H1 (cell line): ENCODE data around the gene CEP192. TPM values are rescaled to one million over a fixed set of nuclear protein-coding genes. Genes with fewer than 3 reads are reported as not detected.

ENCODE experiments used
- CTCF ChIA-PET: fragments of 300-600 bp; sonication (Branson Sonifier 250); formaldehyde crosslinking; loops from one replicate; lab custom pipeline; 2021; ENCODE audit not compliant: partially characterized antibody; lab: Charles Lee
- POLR2A ChIA-PET: fragments of 300-600 bp; sonication (Branson Sonifier 250); formaldehyde crosslinking; loops from one replicate; lab custom pipeline; 2021; ENCODE audit warnings: inconsistent platforms; ENCODE audit not compliant: partially characterized antibody; lab: Charles Lee
- DNase-seq, 2 experiments: peaks; one replicate each; pipeline versions ENCODE4 v3.0.0 to v3.0.0-alpha.2; 2010 to 2022; ENCODE audit warnings: low spot score in 2 of 2, low read depth in 1 of 2, mixed read lengths in 1 of 2
- FAIRE-seq: peaks from 2 replicates; lab custom pipeline; 2011; peaks lifted over from hg19 to GRCh38; lab: Jason Lieb, UNC
- H2AFZ ChIP-seq: 2 replicates; pipeline ENCODE4 v1.8.1; 2012; ENCODE audit warnings: low read length, inconsistent platforms
- H2AK5ac ChIP-seq: 2 replicates; pipeline ENCODE4 v1.6.1; 2013; ENCODE audit warnings: low read depth, low read length
- H2BK120ac ChIP-seq: replicated peaks from 2 replicates; pipeline ENCODE3; 2013; ENCODE audit warnings: low read depth, low read length, inconsistent platforms
- H2BK12ac ChIP-seq: 2 replicates; pipeline ENCODE4 v1.6.1; 2013; ENCODE audit warnings: low read depth, low read length
- H2BK15ac ChIP-seq: 2 replicates; pipeline ENCODE4 v1.6.1; 2013; ENCODE audit warnings: low read length
- H2BK20ac ChIP-seq: 2 replicates; pipeline ENCODE4 v1.6.1; 2013; ENCODE audit warnings: low read length
- H2BK5ac ChIP-seq: 2 replicates; pipeline ENCODE4 v1.6.1; 2013; ENCODE audit warnings: low read depth, low read length
- H3K14ac ChIP-seq: 2 replicates; pipeline ENCODE4 v1.6.1; 2013; ENCODE audit warnings: inconsistent platforms; ENCODE audit not compliant: insufficient read length
- H3K18ac ChIP-seq: 2 replicates; pipeline ENCODE4 v1.6.1; 2013; ENCODE audit warnings: low read length; ENCODE audit errors: extremely low read depth
- H3K23ac ChIP-seq: 2 replicates; pipeline ENCODE4 v1.6.1; 2013; ENCODE audit warnings: inconsistent platforms; ENCODE audit not compliant: insufficient read length
- H3K23me2 ChIP-seq: 2 replicates; pipeline ENCODE4 v1.6.1; 2013; ENCODE audit warnings: low read depth, low read length
- H3K27ac ChIP-seq: 2 replicates; pipeline ENCODE4 v1.6.1; 2011; ENCODE audit warnings: low read depth, low read length, inconsistent platforms
- H3K27me3 ChIP-seq, 4 experiments: replicated peaks in 1 of 4; 1 replicate in 1 of 4; 2 replicates in 3 of 4; pipeline versions ENCODE4 v1.6.1 to v1.8.1; 2011 to 2013; ENCODE audit warnings: low read length in 3 of 4, mild to moderate bottlenecking in 3 of 4, inconsistent platforms in 2 of 4, mixed read lengths in 2 of 4, moderate library complexity in 1 of 4; ENCODE audit not compliant: control insufficient read depth in 3 of 4, insufficient read depth in 3 of 4; ENCODE audit errors: extremely low read depth in 1 of 4
- H3K36me3 ChIP-seq, 4 experiments: 2 replicates each; pipeline versions ENCODE4 v1.6.1 to v1.8.1; 2011 to 2013; ENCODE audit warnings: mild to moderate bottlenecking in 4 of 4, low read length in 3 of 4, moderate library complexity in 2 of 4, control low read depth in 1 of 4, inconsistent platforms in 1 of 4; ENCODE audit not compliant: insufficient read depth in 4 of 4, control insufficient read depth in 2 of 4
- H3K4ac ChIP-seq: replicated peaks from 2 replicates; pipeline ENCODE3; 2013; ENCODE audit warnings: low read length, low read depth, mixed read lengths, inconsistent platforms; ENCODE audit not compliant: insufficient read length
- H3K4me1 ChIP-seq, 4 experiments: replicated peaks in 1 of 4; 1 replicate in 1 of 4; 2 replicates in 3 of 4; pipeline versions ENCODE4 v1.6.1 to v1.8.1; 2011 to 2013; ENCODE audit warnings: low read length in 3 of 4, inconsistent platforms in 2 of 4, mixed read lengths in 1 of 4; ENCODE audit not compliant: insufficient read depth in 4 of 4, control insufficient read depth in 3 of 4
- H3K4me2 ChIP-seq, 2 experiments: 2 replicates each; pipeline versions ENCODE4 v1.6.1 to v1.8.1; 2011 to 2013; ENCODE audit warnings: low read depth in 2 of 2, low read length in 2 of 2, control low read depth in 1 of 2, inconsistent platforms in 1 of 2, mild to moderate bottlenecking in 1 of 2; ENCODE audit not compliant: insufficient read depth in 1 of 2
- H3K4me3 ChIP-seq, 4 experiments: fragments of 200-600, 300-600 bp in 1 of 4; sonication (generic), shearing (Covaris generic), sonication (Bioruptor Twin) in 1 of 4; 2 replicates each; pipeline versions ENCODE4 v1.5.1 to v1.8.1; 2011 to 2016; ENCODE audit warnings: low read length in 4 of 4, low read depth in 3 of 4, control low read depth in 2 of 4, inconsistent platforms in 2 of 4, mild to moderate bottlenecking in 2 of 4, mixed read lengths in 1 of 4, moderate library complexity in 1 of 4; ENCODE audit not compliant: insufficient read depth in 2 of 4; ENCODE audit errors: extremely low read depth in 1 of 4
- H3K56ac ChIP-seq: replicated peaks from 2 replicates; pipeline ENCODE3; 2013; ENCODE audit warnings: low read depth, mild to moderate bottlenecking, mixed read lengths, low read length, inconsistent platforms; ENCODE audit not compliant: insufficient read length
- H3K79me1 ChIP-seq: 2 replicates; pipeline ENCODE4 v1.6.1; 2013; ENCODE audit warnings: low read depth, low read length, control low read depth
- H3K79me2 ChIP-seq, 2 experiments: 2 replicates each; pipeline versions ENCODE4 v1.6.1 to v1.8.1; 2012 to 2013; ENCODE audit warnings: low read length in 2 of 2, mild to moderate bottlenecking in 2 of 2, inconsistent platforms in 1 of 2; ENCODE audit not compliant: insufficient read depth in 2 of 2, control insufficient read depth in 1 of 2
- H3K9ac ChIP-seq, 4 experiments: replicated peaks in 1 of 4; 1 replicate in 1 of 4; 2 replicates in 3 of 4; pipeline versions ENCODE4 v1.6.1 to v1.8.1; 2011 to 2013; ENCODE audit warnings: low read depth in 3 of 4, low read length in 3 of 4, control low read depth in 2 of 4, mild to moderate bottlenecking in 2 of 4, moderate library complexity in 2 of 4, inconsistent platforms in 1 of 4; ENCODE audit errors: extremely low read depth in 1 of 4
- H3K9me3 ChIP-seq, 2 experiments: 2 replicates each; pipeline versions ENCODE4 v1.6.1 to v1.8.1; 2012 to 2013; ENCODE audit warnings: mild to moderate bottlenecking in 2 of 2, moderate library complexity in 2 of 2, control low read depth in 1 of 2, inconsistent platforms in 1 of 2, low read depth in 1 of 2, low read length in 1 of 2, mixed read lengths in 1 of 2; ENCODE audit not compliant: insufficient read depth in 2 of 2
- H4K20me1 ChIP-seq, 2 experiments: replicated peaks in 1 of 2; 2 replicates each; pipeline versions ENCODE3 to v1.8.1; 2011 to 2013; ENCODE audit warnings: inconsistent platforms in 2 of 2, low read length in 2 of 2, mild to moderate bottlenecking in 1 of 2; ENCODE audit not compliant: insufficient read depth in 2 of 2, control insufficient read depth in 1 of 2
- H4K5ac ChIP-seq: 2 replicates; pipeline ENCODE4 v1.6.1; 2013; ENCODE audit warnings: low read length, low read depth, mixed read lengths, inconsistent platforms; ENCODE audit not compliant: insufficient read length
- H4K8ac ChIP-seq: 2 replicates; pipeline ENCODE4 v1.8.0; 2013; ENCODE audit warnings: mild to moderate bottlenecking, moderate library complexity, low read length, inconsistent platforms; ENCODE audit not compliant: insufficient read depth; ENCODE audit errors: extremely low read depth
- H4K91ac ChIP-seq: replicated peaks from 2 replicates; pipeline ENCODE3; 2013; ENCODE audit warnings: low read length, mixed read lengths, inconsistent platforms; ENCODE audit not compliant: insufficient read length
- BRCA1 ChIP-seq: IDR thresholded peaks from 2 replicates; pipeline ENCODE4 v1.6.1; 2012; ENCODE audit warnings: low read depth, low read length, improper control_type of control experiment
- GABPA ChIP-seq: IDR thresholded peaks from 2 replicates; pipeline ENCODE4 v1.6.1; 2011; ENCODE audit warnings: mild to moderate bottlenecking, low read length, moderate library complexity, borderline replicate concordance; ENCODE audit not compliant: insufficient read depth
- JUND ChIP-seq: IDR thresholded peaks from 2 replicates; pipeline ENCODE4 v1.6.1; 2011; ENCODE audit warnings: mild to moderate bottlenecking, improper control_type of control experiment, low read length
- KDM1A ChIP-seq: fragments of 200-600, 300-600 bp; sonication (generic); IDR thresholded peaks from 2 replicates; pipeline ENCODE4 v1.7.1; 2016; ENCODE audit warnings: mild to moderate bottlenecking, low read length, borderline replicate concordance
- SIRT6 ChIP-seq: IDR thresholded peaks from one replicate; pipeline ENCODE4 v1.7.1; 2012; ENCODE audit warnings: low read length, inconsistent platforms
- SP1 ChIP-seq: IDR thresholded peaks from 2 replicates; pipeline ENCODE4 v1.6.1; 2011; ENCODE audit warnings: low read depth, low read length
- TAF1 ChIP-seq: IDR thresholded peaks from 2 replicates; pipeline ENCODE4 v1.6.1; 2011; ENCODE audit warnings: mild to moderate bottlenecking, low read depth, low read length
- TAF7 ChIP-seq: optimal IDR thresholded peaks from 2 replicates; pipeline ENCODE3; 2011; ENCODE audit warnings: low read depth, mild to moderate bottlenecking, inconsistent platforms, low read length, moderate library complexity, borderline replicate concordance
- WGBS, 2 experiments: shearing (Covaris generic) in 1 of 2; methylation state at CpG; one replicate each; pipeline versions ENCODE4 v1.1.6 to v1.1.7; 2013 to 2015; ENCODE audit warnings: low lambda C conversion rate in 2 of 2, mixed read lengths in 2 of 2, inconsistent platforms in 1 of 2, low coverage in 1 of 2, missing lambda C conversion rate in 1 of 2; ENCODE audit not compliant: insufficient replicate concordance in 2 of 2, insufficient coverage in 1 of 2, insufficient read length in 1 of 2; ENCODE audit errors: extremely low coverage in 1 of 2, missing lambda C conversion rate in 1 of 2; 5-methylcytosine and 5-hydroxymethylcytosine counted together
- polyA plus RNA-seq, 7 experiments: library from polyadenylated mRNA; depleted of rRNA in 3 of 7; stranded (reverse) in 5 of 7; unstranded in 2 of 7; fragments of >200 nt in 5 of 7; fragments of 200-250 nt in 2 of 7; gene quantifications; 1 replicate in 5 of 7; 2 replicates in 1 of 7; 4 replicates in 1 of 7; pipeline versions ENCODE4 v1.2.1 to v1.2.3, GENCODE V29; 2011 to 2013; ENCODE audit warnings: missing spikeins in 2 of 7, mixed read lengths in 2 of 7
- total RNA-seq: library from RNA; stranded (reverse); fragmentation: NEBNext Ultra II Directional; extraction: Animal tissue kit (Norgen Biotek cat#: 25700); gene quantifications from 2 replicates; pipeline ENCODE4 v1.2.1, GENCODE V29; 2021

The CEP192 gene
- total and polyA plus RNA-seq, 2 of the 8 experiments (the other 6 are each of a cell fraction or from before 2014, with no cell fraction given) = 13.4 to 23.1 TPM

- peaks cover 7% of the 10 kb centered on the region for H3K23me2 ChIP-seq
- H2BK15ac ChIP-seq = 0 out of 2 replicates have a peak overlapping the region, but pooled peaks have one; percentile 81
- 0 out of 2 replicates have a peak overlapping the region, but pooled peaks have one; percentile 47 for H2AFZ ChIP-seq
- no peak overlapping the region for H2BK120ac ChIP-seq
- WGBS, 2 experiments = 6% methylated on average over 50 of the region's 81 CpGs; no CpG with 5 or more reads in 1 of the 2 experiments
- peak overlapping the region; percentile 70 to 82 for H3K4me2 ChIP-seq
- H3K79me2 ChIP-seq = peaks cover 7 to 39% of the 10 kb centered on the region in 2 experiments; a peak in 3 of 4 replicates
- H4K8ac ChIP-seq = peak overlapping the region; percentile 98; the same call in 1 of the 2 replicates
- peak overlapping the region; percentile 95 for H3K18ac ChIP-seq
- peak overlapping the region; percentile 100 for H3K4ac ChIP-seq
- no peaks in the 10 kb centered on the region for H3K27me3 ChIP-seq
- H3K36me3 ChIP-seq = peaks cover 0 to 6% (median 3%) of the 10 kb centered on the region in 4 experiments; a peak in 2 of 8 replicates
- H3K23ac ChIP-seq = no peak overlapping the region
- H4K5ac ChIP-seq = peak overlapping the region; percentile 95
- ChIA-PET POLR2A (interaction anchor here (0.8 to 1.3 kb wide), 11 partner anchors 10 to 1163 kb away, joined by 3 to 7 read pairs (median 4); partner anchors contain the start of genes CEP192, PRELID3A and PTPN2), CTCF (no interaction called here)
- H2BK20ac ChIP-seq = no peak overlapping the region
- no peak for FAIRE-seq
- peak in 1 of 2 experiments; percentile 66 for DNase-seq
- peak overlapping the region; percentile 99 for H4K91ac ChIP-seq
- peak overlapping the region; percentile 97 for H2BK5ac ChIP-seq
- peak overlapping the region; percentile 90 for H3K56ac ChIP-seq
- H3K9me3 ChIP-seq = peaks cover 0 to 3% of the 10 kb centered on the region in 2 experiments; a peak in 1 of 4 replicates
- H2AK5ac ChIP-seq = no peak overlapping the region
- no peak overlapping the region for H3K14ac ChIP-seq
- H3K4me3 ChIP-seq = peak overlapping the region; percentile 68 to 90 (median 80)
- no peak overlapping the region for H2BK12ac ChIP-seq
- peaks cover 0 to 3% (median 2%) of the 10 kb centered on the region in 4 experiments; a peak in 2 of 7 replicates for H3K4me1 ChIP-seq
- H3K79me1 ChIP-seq = peaks cover 3% of the 10 kb centered on the region; the same call in 1 of the 2 replicates
- peak overlapping the region; percentile 70 to 91 (median 86) for H3K9ac ChIP-seq
- H3K27ac ChIP-seq = peak overlapping the region; percentile 88
- peaks cover 0 to 5% of the 10 kb centered on the region in 2 experiments for H4K20me1 ChIP-seq
- TF ChIP-seq SIRT6 (no peak), SP1 (no peak), JUND (no peak), GABPA (no peak), TAF1 (peak; percentile 73), TAF7 (no peak), KDM1A (0 out of 2 replicates have a peak, but pooled peaks have one; percentile 30), BRCA1 (no peak)
These were observed 42.9 kb upstream of the CEP192 start for GRCh38 chr18:12948050-12948804.
